Superior temporal gyrus (tissue), 1 donor: ENCODE data around the gene CEMIP.

Source experiments
- DNase-seq: peaks from one replicate; pipeline ENCODE4 v3.0.0-alpha.2; 2016; ENCODE audit errors: extremely low spot score

CEMIP gene, protein sequence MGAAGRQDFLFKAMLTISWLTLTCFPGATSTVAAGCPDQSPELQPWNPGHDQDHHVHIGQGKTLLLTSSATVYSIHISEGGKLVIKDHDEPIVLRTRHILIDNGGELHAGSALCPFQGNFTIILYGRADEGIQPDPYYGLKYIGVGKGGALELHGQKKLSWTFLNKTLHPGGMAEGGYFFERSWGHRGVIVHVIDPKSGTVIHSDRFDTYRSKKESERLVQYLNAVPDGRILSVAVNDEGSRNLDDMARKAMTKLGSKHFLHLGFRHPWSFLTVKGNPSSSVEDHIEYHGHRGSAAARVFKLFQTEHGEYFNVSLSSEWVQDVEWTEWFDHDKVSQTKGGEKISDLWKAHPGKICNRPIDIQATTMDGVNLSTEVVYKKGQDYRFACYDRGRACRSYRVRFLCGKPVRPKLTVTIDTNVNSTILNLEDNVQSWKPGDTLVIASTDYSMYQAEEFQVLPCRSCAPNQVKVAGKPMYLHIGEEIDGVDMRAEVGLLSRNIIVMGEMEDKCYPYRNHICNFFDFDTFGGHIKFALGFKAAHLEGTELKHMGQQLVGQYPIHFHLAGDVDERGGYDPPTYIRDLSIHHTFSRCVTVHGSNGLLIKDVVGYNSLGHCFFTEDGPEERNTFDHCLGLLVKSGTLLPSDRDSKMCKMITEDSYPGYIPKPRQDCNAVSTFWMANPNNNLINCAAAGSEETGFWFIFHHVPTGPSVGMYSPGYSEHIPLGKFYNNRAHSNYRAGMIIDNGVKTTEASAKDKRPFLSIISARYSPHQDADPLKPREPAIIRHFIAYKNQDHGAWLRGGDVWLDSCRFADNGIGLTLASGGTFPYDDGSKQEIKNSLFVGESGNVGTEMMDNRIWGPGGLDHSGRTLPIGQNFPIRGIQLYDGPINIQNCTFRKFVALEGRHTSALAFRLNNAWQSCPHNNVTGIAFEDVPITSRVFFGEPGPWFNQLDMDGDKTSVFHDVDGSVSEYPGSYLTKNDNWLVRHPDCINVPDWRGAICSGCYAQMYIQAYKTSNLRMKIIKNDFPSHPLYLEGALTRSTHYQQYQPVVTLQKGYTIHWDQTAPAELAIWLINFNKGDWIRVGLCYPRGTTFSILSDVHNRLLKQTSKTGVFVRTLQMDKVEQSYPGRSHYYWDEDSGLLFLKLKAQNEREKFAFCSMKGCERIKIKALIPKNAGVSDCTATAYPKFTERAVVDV (N-terminal part only)

DNA sequence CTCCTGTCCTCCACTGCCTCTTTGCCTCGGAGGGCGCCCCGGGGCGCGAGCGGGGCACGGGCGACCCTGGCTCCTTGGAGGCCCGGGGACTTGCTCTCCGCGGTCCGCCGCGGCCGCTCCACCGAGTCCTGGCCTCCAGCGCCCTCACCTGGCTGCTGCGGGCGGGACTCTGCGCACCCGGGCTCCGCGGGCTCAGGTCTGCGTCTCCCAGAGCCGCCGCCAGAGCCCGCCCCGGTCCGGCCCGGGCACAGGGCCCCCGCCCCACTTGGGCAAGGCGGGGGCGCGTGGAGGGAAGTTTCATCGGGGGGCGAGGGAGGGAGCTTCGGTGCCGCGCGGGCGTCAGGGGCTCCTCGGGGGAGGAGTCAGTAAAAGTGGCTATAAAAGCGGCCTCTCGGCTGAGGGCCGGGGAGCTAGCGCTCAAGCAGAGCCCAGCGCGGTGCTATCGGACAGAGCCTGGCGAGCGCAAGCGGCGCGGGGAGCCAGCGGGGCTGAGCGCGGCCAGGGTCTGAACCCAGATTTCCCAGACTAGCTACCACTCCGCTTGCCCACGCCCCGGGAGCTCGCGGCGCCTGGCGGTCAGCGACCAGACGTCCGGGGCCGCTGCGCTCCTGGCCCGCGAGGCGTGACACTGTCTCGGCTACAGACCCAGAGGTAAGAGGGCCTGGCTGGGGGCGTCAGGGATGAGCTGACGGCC lies at the start of gene CEMIP:
CEMIP (plus strand) TSS at position 407 of the 694 bp plus-strand sequence. CDS start 94,510 bp downstream, outside the sequence.
- DNase-seq: peak; percentile 53

DNA sequence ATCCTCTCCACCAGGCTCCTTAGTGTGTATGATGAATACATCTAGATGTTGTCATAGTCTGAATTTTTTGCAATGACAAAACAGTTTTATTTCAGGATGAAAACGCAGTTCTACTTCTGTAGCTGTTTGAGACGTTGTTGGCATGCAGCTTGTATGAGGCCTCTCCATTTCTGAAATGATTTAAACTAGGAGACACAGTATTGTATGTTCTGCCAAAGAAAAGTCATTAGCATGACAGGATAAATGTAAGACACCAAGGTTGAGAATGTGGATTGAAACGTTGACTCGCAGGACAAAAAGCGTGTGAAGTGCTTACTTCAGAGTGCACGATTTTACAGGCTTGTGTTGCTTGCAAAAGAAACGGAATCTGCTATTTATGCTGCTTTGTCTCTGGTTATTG lies 48.8 kb upstream of the CEMIP start:
- peak; percentile 33 for DNase-seq

DNA sequence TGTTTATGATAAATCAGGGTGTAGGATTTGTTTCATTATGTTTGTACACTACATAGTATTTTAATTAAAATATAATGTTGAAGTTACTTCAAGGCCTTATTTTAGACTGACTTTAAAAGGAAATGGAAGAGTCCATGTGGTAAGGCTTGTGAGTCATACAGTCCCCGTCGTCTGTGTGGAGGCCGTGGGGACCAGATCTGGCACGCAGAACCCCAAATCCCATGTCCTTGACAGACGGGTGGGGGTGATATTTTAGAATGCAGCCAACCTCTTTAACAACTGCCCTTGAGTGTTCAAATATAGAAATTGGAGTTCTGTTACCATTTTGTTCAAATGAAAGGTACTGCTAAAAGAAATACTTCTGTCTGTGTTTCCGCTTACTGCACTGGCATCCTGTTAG lies 48.2 kb upstream of the CEMIP start:
- DNase-seq: peak; percentile 56

DNA sequence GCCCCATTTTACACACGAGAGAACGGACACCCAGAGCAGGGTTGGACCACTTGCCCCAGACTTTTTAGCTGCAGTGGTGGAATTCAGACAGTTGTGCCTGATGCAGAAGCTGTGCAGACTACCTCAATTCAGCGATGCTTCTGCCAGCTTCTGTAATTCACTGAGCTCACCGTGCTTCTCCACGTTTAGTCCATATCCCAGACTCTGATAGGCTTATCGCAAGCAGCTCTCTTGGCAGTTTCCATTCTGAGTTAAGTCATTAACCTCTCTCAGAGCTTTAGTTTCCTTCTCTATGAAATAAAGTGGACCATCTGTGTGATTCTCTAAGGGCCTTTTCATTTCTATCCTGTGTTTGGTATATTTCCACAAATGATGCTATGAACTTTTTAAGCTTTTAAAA lies 47.0 kb upstream of the CEMIP start:
- DNase-seq: peak; percentile 28

DNA sequence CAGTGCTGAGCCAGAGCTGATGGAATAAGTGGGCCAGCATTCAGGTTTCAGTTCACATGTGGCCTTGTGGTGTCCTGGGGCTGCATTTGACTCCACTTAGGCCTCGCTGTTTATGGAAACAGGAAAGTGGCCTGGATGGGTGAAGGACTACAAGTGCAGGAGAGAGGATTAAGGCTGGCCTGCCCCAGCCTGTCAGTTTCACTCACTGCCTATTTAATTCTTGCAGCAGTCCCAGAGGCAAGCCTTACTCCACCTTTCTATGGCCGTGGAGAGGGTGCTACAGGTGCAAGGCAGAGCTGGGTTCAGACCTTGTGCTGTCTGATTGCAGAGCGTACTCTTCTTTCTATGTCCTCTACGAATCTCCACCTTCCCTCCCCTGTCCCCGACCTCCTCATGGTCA lies 46.4 kb upstream of the CEMIP start:
- no peak for DNase-seq

DNA sequence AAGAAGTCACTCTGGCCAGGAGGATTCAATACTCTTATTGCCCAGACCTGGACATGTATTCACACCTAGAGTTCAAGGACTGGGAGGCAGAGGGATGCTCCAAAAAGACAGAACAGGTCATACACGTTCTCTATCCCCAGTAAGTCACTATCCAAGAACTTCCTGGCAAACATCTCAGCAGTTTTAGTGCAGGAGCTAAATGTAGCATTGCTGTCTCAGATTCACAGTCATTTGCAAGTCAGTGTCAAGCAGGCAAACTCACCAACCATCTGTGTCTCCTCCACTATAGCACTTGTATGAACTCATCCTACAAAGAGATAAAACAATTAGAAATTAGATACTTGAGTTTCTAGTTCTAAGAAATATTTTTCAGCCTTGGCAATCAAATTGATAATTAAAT lies 45.7 kb upstream of the CEMIP start:
- peak; percentile 52 for DNase-seq

DNA sequence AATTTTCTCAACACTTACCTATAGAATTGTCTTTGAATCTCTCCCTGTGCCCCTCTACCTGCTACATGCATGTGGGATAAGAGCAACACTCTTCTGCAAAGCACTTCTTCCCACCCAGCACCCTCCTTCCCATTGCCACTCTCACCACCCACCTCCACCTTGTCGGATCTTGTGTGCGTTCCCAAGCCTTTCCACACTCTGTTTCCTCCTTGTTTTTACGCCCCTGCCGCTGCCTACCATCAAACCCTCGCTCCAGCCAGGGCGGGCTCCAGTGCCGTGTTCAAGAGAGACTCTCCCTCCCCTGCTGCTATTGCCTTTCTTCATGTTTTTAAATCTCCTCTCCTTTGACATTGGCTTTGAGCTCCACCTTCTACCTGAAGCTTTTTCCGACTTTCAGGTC lies 43.8 kb upstream of the CEMIP start:
- DNase-seq: no peak

DNA sequence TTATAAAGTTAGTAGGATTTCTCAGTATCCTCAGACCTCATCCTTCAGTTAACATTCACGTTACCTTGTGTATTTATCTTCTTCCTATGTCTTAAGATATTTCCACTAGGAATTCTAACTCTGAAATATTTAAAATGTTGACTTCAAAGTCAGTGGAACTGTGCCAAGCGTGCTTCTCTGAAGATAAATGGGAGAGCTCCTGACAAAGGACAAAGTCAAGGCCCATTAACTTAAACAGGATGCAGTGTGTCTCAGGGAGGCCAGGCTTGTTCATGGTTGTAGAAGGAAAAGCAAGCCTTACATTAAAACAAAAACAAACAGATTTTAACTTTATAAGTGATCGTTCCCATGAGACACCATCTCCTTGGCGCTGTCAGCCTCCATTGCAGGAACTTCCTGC lies 42.6 kb upstream of the CEMIP start:
- DNase-seq: no peak

DNA sequence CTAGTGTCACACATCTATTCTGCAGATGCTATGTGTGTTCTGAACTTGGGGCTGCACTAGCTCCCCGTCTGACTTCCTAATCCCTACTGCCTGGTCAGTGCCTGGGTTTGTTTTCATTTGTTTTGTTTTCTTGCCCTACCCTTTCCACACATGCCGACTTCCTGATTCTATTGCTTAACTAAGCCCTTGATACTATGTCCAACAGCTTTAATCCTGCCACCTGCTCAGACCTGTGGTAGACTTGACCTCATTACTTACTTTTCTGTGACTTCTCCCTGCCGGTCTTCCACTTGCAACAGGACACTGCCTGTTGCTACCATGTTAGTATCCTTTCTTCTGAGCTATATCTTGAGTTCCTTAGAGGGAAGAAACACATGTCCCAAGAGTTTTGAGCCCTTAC lies 39.3 kb upstream of the CEMIP start:
- no peak for DNase-seq

DNA sequence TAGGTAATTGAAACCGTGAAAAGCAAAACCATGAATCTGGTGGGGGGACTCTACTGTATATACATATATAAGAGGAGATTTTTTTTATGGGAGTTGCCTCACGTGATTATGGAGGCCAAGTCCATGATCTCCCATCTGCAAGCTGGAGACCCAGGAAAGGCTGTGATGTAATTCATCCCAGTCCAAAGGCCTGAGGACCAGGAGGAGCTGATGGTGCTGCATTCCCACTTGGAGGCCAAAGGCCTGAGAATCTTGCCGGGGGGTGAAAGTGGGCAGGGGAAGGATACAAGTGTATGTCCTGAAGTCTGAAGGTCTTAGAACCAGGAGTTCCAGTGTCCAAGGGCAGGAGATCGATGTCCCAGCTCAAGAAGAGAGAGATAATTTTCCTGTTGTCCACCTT lies 37.1 kb upstream of the CEMIP start:
- no peak for DNase-seq

DNA sequence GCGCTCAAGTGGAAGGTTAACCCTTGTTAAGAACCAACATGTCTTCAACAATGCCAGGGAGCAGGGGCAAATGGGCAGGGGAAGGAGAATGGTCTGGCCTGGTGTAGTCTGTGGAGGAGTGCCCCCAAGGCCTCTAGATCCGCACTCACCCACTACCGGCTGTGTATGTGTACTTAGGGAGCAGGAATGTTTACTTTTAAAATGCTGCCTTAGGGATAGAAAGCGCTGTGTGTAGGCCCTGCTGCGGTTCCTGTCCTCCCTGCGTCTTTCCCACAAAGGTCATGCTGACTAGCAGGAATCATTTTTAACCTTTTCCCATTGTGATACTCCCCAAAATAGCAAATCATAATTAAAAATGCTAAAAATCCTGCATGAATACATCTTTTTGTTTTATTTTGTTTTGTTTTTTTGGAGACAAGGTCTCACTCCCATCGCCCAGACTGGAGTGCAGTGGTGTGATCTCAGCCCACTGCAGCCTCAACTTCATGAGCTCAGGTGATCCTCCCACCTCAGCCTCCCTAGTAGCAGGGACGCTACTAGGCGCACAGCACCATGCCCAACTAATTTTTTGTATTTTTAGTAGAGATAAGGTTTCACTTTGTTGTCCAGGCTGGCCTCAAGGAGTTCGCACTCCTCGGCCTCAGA lies 35.9 kb upstream of the CEMIP start:
- no peak for DNase-seq

DNA sequence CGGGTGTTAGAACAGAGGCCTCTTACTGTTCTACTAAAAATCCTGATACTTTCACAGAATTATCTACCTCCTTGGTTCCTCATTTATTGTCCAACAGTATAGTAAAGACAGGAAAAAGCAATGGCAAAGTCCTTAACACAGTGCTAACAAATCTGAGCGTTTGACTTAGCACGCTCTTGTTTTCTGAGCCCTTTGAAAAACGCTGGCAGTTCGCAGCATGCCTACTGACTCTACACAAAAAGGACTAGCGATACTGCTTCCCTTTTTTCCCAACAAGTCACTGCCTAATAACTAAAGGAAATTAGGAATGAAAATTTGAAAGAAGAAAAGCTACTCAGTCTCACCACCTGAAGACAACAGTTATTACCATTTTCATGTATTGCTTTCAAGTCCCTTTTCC lies 34.8 kb upstream of the CEMIP start:
- peak; percentile 29 for DNase-seq

DNA sequence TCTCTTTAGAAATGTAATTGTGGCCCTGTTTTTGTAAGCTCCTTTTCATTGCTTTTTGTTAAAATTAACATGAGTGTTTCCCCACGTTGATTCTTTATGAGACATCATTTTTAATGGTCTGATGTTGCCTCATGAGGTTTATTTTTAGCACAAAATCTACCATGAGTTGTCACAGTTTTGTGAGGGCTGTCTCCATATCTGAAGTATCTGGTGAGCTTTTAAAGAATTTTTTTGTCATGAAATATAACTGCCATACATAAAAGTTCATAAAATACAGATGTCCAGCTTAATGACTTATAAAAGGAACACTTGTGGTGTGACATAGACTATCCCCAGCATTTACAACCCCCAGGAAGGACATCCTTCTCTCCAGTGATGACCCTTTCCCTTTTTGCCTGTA lies 34.3 kb upstream of the CEMIP start:
- DNase-seq: no peak

DNA sequence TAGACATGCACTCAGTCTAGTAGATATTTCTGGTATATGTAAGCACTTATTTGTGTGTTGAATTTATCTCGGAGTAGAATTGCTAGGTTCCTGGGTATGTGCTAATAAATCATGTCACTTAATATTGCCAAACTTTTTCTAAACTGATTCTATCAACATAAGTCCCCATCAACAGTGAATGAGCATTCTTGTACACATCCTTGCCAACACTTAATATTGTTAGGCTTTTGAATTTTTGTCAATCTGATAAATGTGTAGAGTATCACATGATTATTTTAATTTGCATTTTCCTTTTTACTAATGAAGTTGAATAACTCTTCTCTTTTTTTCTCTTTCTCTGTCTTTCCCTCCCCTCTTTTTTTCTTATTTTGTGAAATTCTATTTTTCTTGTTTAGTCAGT lies 33.3 kb upstream of the CEMIP start:
- DNase-seq: no peak

DNA sequence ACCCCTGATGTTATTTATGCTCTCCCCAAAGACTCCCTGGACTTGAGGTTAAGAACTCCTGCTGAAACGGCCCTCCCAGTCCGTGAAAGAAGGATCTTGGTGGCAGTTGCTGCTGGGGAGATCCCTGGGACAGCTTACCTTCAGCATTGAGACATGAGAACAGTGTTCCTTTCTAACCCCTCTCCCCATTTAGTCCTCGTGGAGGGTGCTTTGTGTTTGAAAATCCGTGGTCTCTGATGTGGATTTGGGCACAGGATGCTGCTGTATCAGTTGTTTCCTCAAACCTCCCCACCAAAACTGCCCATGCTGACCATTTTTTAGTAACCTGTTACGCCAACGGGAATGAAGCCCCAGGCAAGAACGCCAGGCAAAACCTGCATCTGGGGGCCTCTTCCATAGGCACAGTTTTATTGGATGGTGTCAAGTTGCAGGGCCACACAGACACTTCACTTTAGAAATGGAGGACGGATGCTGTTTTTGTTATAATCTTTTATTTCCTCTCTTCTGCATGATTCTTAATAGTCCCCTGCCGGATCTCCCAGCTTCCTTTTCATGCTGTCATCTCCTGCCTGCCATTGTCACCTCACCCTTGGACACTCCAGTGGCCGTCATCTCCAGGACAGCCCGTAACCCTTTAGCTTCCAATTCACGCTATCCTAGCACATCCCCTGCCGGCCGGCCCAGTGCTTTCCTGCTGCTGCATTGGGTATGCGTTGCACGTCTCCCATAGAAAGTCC lies 31.7 kb upstream of the CEMIP start:
- no peak for DNase-seq

DNA sequence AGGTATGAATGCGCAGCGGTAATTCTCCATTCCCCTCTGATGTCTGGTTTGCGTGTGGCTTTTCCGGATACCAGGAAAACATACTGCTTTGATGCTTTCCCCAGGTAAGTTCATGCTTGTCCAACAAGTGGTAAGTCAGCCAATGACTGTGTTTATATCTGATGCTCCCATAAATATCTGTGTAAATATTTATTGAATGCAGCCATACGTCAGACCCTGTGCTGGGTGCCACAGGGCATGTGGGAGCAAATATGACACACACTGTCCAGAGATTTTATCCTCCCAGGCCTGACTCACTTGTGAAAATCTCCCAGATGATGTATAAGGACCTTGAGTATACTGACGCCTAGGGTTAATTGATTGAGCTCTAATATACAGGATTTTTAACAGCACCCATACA lies 29.6 kb upstream of the CEMIP start:
- no peak for DNase-seq

DNA sequence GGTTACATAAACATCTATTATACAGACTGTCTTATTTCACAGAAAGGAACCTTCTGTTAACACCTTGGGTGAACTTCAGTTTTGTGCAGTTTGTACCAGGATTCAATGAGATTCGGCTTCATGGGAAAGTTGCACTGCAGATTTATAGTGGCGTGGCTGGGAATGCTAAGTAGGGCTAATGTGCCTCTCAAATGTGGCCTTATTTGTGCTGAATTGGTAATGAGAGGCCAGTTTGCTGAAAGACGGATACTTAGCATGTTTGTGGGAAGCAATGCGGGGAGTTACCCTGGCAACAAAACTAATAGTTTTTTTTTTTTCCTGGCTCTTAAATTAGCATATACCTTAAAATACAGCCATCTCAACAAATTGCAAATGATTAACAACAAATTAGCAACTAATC lies 28.6 kb upstream of the CEMIP start:
- peak; percentile 26 for DNase-seq

DNA sequence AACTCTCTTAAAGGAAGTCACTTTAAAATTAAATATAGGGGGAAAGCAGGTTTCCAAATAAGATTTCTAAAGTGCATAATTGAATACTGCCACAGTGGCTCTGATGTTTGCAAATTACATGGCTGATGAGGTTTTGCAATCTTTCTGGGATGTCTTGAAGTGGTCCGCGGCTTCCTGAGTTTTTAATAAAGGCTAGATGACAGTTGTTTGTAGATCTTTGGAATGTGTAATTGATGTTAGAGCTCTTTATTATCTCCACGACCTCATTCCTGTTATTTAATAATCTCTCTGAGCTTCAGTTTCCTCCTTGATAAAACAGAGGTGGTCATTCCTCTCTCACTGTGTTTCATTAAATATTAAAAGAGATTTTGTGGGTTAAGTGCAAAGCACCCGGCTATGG lies 27.0 kb upstream of the CEMIP start:
- no peak for DNase-seq

DNA sequence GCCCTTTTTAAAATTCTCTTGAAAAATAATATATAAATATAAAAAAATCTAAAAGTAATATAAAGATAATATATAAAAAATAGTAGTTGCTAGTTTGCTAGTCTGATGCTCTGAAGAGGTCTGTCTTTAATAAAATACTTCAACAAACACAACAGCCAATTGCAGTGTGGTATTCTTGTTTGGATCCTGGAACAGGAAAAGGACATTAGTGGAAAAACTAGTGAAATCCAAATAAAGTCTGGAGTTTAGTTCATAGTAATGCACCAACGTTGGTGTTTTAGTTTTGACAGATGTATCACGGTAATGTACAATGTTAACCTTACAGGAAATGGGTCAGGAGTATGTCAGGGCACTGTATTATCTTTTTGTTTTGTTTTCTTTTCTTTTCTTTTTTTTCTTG lies 26.0 kb upstream of the CEMIP start:
- DNase-seq: no peak

DNA sequence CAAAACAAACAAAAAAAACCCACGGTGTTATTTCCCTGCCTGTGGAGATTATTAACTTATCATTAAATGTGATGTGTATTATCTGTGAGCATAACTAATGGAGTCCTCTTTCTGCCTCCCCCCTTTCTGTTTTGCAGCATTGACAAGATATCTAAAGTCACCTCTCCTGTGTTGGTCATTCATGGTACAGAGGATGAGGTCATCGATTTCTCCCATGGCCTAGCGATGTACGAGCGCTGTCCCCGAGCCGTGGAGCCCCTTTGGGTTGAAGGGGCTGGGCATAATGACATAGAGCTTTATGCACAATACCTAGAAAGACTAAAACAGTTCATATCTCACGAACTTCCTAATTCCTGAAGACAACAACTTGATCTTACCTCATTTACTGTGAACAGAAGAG lies 25.2 kb upstream of the CEMIP start:
- no peak for DNase-seq

DNA sequence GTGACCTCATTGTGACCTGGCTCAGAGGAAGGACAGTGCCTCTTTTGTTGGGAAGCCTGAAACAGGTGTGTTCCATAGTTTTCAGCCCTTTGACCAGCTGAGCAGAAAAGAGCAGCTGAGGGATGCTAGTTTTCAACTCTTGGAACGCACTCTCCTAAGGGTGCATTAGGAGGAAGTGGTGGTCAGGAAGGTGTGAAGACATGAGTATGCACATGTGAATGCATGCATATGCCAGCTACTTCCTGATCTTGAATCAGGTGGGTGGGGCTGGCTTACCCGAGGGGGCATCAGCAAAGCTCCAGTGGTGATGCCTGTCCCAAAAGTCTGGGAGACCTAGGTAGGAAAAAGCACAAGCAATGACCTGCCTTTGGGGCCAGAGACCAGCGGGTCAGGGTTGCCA lies 23.3 kb upstream of the CEMIP start:
- DNase-seq: no peak
